Upper lobe of right lung (tissue), 1 donor: ENCODE data around the gene SPINK8. TPM values are rescaled to one million over a fixed set of nuclear protein-coding genes. Genes with fewer than 3 reads are reported as not detected.

Experiments used
- ATAC-seq: fragments of 200-7000 bp; cut with Tn5 transposase; one replicate; pipeline ENCODE4 v1.9.1; 2020; ENCODE audit warnings: mild to moderate bottlenecking, moderate library complexity
- DNase-seq: peaks from one replicate; pipeline ENCODE4 v3.0.0-alpha.2; 2020
- H3K27ac ChIP-seq: fragments of 200-600 bp; one replicate; pipeline ENCODE4 v1.8.0; 2022
- H3K27me3 ChIP-seq: fragments of 200-600 bp; one replicate; pipeline ENCODE4 v1.8.0; 2022; ENCODE audit warnings: mild to moderate bottlenecking
- H3K36me3 ChIP-seq: fragments of 200-600 bp; one replicate; pipeline ENCODE4 v1.8.0; 2022
- H3K4me1 ChIP-seq: fragments of 200-600 bp; one replicate; pipeline ENCODE4 v1.8.0; 2022
- H3K4me3 ChIP-seq: fragments of 200-600 bp; one replicate; pipeline ENCODE4 v1.8.0; 2022; ENCODE audit warnings: mild to moderate bottlenecking
- H3K9me3 ChIP-seq: fragments of 200-600 bp; one replicate; pipeline ENCODE4 v1.8.0; 2022
- intact Hi-C: fragments of 100-400 bp; cut with DNase I; formaldehyde crosslinking; loops from one replicate; pipeline ENCODE4 v1.11.0; 2022
- total RNA-seq: library from RNA; stranded (reverse); fragmentation: NEBNext Ultra II Directional; extraction: Animal tissue kit (Norgen Biotek cat#: 25700); gene quantifications from one replicate; pipeline ENCODE4 v1.2.1, GENCODE V29; 2021
- TF ChIP-seq, protein P1 (sequence below): fragments of 200-600 bp; IDR thresholded peaks from one replicate; pipeline ENCODE4 v1.8.0; 2022; ENCODE audit warnings: antibody characterized with exemption
- donor health status: DM: no; HTN: yes; CAD: no; lungs with severe emphysema.

The SPINK8 gene
- total RNA-seq, 1 donor from 2014 or later, result not detected

DNA sequence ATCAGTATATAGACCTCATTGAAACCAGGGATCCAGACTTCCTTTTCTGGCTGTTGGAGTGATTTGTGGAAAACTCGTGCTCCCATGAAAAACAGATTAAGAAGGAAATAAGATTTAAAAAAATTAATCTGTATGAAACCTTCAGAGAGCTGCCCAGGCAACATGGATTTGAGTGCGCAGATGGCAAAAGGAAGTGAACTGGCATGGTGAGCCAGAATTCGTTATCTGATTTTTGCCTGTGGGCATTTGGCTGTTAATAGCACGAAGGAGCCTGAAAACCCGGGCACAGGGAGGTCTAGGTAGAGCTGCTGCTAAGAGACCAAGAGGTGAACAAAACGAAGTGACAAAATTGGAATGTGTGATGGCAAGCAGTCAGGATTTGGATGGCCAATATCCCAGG lies 19.1 kb upstream of the SPINK8 start:
- Histone ChIP-seq H3K27me3 (no peaks in the 10 kb centered on the region), H3K4me1 (no peaks in the 10 kb centered on the region), H3K9me3 (no peaks in the 10 kb centered on the region), H3K27ac (no peak overlapping the region), H3K4me3 (no peak overlapping the region), H3K36me3 (no peaks in the 10 kb centered on the region)
- no peak for DNase-seq
- ATAC-seq, result no peak
- TF ChIP-seq, protein P1, sequence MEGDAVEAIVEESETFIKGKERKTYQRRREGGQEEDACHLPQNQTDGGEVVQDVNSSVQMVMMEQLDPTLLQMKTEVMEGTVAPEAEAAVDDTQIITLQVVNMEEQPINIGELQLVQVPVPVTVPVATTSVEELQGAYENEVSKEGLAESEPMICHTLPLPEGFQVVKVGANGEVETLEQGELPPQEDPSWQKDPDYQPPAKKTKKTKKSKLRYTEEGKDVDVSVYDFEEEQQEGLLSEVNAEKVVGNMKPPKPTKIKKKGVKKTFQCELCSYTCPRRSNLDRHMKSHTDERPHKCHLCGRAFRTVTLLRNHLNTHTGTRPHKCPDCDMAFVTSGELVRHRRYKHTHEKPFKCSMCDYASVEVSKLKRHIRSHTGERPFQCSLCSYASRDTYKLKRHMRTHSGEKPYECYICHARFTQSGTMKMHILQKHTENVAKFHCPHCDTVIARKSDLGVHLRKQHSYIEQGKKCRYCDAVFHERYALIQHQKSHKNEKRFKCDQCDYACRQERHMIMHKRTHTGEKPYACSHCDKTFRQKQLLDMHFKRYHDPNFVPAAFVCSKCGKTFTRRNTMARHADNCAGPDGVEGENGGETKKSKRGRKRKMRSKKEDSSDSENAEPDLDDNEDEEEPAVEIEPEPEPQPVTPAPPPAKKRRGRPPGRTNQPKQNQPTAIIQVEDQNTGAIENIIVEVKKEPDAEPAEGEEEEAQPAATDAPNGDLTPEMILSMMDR, result no peak
- intact Hi-C loops, result no loop called here

DNA sequence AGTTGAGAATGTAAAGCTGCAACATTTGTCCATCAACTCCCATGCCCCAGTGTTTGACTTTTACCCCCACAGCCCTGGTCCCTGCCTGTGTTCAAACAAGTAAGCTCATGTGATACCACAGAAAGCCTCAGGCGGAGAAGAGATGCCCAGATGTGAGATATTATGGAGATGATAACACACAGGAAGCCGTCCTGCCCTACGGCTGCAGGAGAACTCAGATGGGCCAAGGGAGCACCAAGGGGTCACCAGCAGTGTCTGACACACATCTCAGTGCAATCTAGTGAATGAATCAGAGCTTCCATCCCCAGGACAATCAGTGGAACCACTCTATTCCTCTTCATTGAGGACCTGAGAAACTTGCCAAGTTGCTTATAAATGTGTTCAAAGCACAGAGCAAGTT lies 14.0 kb upstream of the SPINK8 start:
- ATAC-seq (no peak), DNase-seq (no peak)
- Histone ChIP-seq H3K9me3 (no peaks in the 10 kb centered on the region), H3K4me3 (no peak overlapping the region), H3K36me3 (no peaks in the 10 kb centered on the region), H3K4me1 (no peaks in the 10 kb centered on the region), H3K27me3 (no peaks in the 10 kb centered on the region), H3K27ac (no peak overlapping the region)
- TF ChIP-seq, protein P1, result no peak
- intact Hi-C loops, result no loop called here

DNA sequence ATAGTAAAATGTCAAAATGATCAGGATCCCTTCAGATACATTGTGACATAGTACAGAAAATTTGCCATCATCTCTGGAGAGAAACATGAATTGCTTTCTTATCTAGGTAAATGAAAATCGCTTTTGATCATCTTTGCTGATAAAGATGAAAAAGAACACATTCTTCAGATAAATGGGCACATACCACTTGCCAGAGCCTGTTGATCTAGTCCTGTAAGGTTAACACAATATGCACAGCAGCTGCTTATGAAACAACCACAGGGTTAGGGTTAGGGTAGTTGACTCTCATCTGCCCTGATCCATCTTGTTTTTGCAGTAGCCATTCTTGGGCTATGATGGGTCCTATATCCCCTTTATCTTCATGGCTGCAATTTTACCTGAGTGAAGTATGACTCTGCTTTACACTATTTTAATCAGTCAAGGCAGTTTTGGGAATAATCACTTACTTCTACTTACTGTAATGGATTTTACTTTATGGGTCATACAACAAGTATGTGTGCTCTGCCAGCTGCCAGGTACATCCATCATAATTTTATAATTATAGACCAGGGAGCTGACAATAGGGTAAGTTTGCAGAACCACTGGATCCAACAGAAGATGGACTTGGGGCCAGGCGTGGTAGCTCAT lies 12.6 kb upstream of the SPINK8 start:
- no peak overlapping the region for H3K4me3 ChIP-seq
- intact Hi-C loops, result no loop called here
- H3K4me1 ChIP-seq, result no peaks in the 10 kb centered on the region
- no peak for ATAC-seq
- no peak overlapping the region for H3K27ac ChIP-seq
- no peaks in the 10 kb centered on the region for H3K9me3 ChIP-seq
- TF ChIP-seq, protein P1, result no peak
- no peaks in the 10 kb centered on the region for H3K36me3 ChIP-seq
- H3K27me3 ChIP-seq, result no peaks in the 10 kb centered on the region
- DNase-seq, result no peak

DNA sequence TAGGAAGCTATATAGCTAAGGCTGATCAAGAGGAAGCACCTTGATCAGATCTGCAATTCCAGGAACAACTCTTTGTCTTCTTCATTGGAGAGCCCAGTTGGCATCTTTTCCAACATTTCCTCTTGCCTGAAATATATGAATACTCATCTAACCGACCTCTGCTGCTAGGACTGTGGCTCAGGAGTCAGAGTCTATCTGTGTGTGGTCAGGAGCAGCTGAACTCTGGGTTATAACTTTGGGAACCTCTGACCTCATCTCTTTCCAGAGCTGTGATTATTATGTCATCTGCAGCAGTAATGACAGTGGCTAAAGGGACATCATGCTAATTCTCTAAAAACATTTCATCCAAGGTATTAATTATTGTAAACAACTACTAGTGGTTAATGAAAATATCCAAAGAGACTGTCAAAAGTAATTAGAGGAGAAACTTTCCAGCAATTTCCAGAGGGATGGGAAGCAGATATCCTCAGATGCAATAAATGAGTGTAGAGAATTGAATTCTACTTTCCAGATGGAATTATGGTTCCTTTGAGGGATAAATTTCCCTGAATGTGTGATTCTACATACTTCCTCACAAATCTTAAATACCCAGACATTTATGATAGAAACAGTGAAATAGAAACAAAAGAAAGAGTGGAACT lies 11.5 kb upstream of the SPINK8 start:
- no peak for DNase-seq
- Histone ChIP-seq H3K4me1 (no peaks in the 10 kb centered on the region), H3K27ac (no peak overlapping the region), H3K36me3 (no peaks in the 10 kb centered on the region), H3K9me3 (no peaks in the 10 kb centered on the region), H3K27me3 (no peaks in the 10 kb centered on the region), H3K4me3 (no peak overlapping the region)
- no peak for ATAC-seq
- TF ChIP-seq, protein P1, result no peak
- intact Hi-C loops, result no loop called here

DNA sequence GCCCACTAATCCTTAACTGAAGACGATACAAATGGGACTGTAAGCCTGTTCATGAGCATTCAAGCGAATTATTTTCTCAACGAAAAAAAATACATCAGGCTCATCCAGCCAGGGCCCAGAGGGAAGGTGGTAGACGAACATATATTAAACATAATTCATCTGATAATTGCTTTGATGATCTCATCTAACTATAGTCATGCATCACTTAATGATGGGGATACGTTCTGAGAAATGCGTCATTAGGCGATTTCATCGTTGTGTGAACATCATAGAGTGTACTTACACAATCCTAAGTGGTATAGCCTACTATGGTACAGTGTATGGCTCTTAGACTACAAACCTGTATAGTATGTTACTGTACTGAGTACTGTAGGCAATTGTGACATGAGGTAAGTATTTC lies 10.0 kb upstream of the SPINK8 start:
- intact Hi-C loops, result no loop called here
- no peak overlapping the region for H3K4me3 ChIP-seq
- ATAC-seq (no peak), DNase-seq (no peak)
- no peak overlapping the region for H3K27ac ChIP-seq
- H3K36me3 ChIP-seq, result no peaks in the 10 kb centered on the region
- no peaks in the 10 kb centered on the region for H3K9me3 ChIP-seq
- TF ChIP-seq, protein P1, result no peak
- H3K27me3 ChIP-seq, result no peaks in the 10 kb centered on the region
- no peaks in the 10 kb centered on the region for H3K4me1 ChIP-seq
